Placental pericyte (primary cell): ENCODE results near the gene ZNG1C. TPM values are rescaled to one million over a fixed set of nuclear protein-coding genes. Genes with fewer than 3 reads are reported as not detected.

Experiments used
- total RNA-seq: library from RNA; depleted of rRNA; stranded (reverse); fragments of >200 nt; gene quantifications from 2 replicates; pipeline ENCODE4 v1.2.3, GENCODE V29; 2012

The ZNG1C gene
- total RNA-seq: 14.7 and 20.2 TPM in 2 replicates

DNA sequence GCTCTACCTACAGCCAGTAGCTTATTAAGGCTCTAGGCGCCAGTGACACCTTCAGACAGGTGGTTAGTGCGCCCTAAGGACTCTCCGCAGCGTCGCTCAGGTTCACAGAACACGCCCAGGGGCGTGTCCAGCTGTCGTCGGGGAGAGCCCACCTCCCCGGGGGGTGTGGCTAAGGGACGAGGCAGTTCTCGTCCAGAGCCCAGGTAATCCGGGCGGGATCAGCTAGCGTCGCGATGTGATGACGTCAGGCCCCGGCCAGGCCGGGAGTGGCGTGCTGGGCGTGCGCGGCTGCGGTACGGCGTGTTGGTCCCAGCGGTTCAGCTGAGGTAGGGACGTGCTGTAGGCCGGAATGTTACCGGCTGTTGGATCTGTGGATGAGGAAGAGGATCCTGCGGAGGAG lies at the start of gene ZNG1C:
TSS of gene ZNG1C (plus strand) at position 301 of the 400 bp plus-strand sequence. CDS start at position 350, 49 bp downstream.

DNA sequence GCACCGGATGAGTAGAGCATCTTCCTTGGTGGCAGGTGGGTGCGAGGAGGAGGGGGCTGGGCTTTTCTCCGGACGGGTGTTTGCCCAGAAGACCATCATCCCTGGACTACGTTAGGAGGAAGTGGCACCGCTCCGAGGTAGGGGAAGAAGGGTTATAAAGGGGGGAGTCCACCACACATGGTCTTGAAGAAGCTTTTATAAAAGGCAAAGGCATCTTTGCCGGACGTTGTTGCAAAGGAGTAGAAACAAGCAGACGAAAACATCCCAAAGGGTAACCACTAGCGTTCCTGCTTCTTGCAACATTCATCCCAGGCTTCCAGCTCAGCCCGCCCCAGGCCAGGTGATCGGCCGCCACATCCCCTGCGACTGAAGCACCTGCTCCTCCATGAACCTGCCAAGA lies 60.8 kb downstream of the ZNG1C start, which contains the start of gene FOXD4L3:
TSS of gene FOXD4L3 (plus strand) at position 301 of the 400 bp plus-strand sequence. CDS start at position 386, 85 bp downstream.

Other genes starting within 250 kb of the ZNG1C start
- gene FOXD4L3, start 60.9 kb downstream of the ZNG1C start, total RNA-seq: 0.14 TPM in 1 of 2 replicates, not detected in the other
- 2.0 and 6.6 TPM in 2 replicates for gene PGM5, start 114.6 kb downstream of the ZNG1C start, total RNA-seq